ENCODE results near the gene DSCAM. TPM values are rescaled to one million over a fixed set of nuclear protein-coding genes. Genes with fewer than 3 reads are reported as not detected.

DSCAM gene
- total and polyA plus RNA-seq, 2 experiments from 2014 or later, result 0.07 TPM; not detected in 1

DNA sequence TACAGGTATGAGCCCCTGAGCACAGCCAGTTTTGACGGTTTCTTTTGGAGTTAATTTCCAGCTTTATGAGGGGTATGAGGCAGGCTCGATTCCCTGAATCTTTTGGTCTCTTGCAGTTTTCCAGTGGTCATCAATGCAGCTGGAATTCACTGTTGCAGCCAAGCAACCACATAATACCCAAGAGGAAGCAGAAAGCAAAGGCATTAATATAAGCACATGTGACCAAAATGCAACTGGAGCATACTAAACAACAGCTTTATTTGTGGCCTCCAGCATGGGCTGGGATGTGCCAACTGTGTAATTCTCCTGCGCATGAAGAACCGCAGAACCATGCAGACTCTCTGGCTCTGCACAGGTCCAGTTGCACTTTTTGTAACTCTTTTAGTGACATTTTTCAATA, 33.0 kb downstream of the DSCAM start:
- ATAC-seq, result no peak
- TF ChIP-seq ZNF331 (CRISPR knock-in tag; IDR thresholded peaks at IDR 0.05; ENCODE audit: low read depth) (no peak), JUNB (IDR thresholded peaks at IDR 0.05; ENCODE audit: unreplicated experiment) (no peak), CREB1 (CRISPR knock-in tag; IDR thresholded peaks at IDR 0.05; ENCODE audit: low read depth) (no peak), ZNF114 (CRISPR knock-in tag; IDR thresholded peaks at IDR 0.05) (no peak), POLR2AphosphoS5 (IDR thresholded peaks at IDR 0.05; ENCODE audit: low read depth) (no peak), EZH2phosphoT487 (IDR thresholded peaks at IDR 0.05; ENCODE audit: unreplicated experiment) (no peak), ETS1 (IDR thresholded peaks at IDR 0.05) (no peak), NANOG (IDR thresholded peaks at IDR 0.05; ENCODE audit: borderline replicate concordance) (no peak), EZH2 (IDR thresholded peaks at IDR 0.05; ENCODE audit: low read depth, unreplicated experiment) (no peak), STAT1 (IDR thresholded peaks at IDR 0.05; ENCODE audit: unreplicated experiment) (no peak), CTCF (conservative IDR thresholded peaks at IDR 0.05; ENCODE audit: low read depth in 2 of 2) (no peak)
- TF ChIP-seq, protein P1, sequence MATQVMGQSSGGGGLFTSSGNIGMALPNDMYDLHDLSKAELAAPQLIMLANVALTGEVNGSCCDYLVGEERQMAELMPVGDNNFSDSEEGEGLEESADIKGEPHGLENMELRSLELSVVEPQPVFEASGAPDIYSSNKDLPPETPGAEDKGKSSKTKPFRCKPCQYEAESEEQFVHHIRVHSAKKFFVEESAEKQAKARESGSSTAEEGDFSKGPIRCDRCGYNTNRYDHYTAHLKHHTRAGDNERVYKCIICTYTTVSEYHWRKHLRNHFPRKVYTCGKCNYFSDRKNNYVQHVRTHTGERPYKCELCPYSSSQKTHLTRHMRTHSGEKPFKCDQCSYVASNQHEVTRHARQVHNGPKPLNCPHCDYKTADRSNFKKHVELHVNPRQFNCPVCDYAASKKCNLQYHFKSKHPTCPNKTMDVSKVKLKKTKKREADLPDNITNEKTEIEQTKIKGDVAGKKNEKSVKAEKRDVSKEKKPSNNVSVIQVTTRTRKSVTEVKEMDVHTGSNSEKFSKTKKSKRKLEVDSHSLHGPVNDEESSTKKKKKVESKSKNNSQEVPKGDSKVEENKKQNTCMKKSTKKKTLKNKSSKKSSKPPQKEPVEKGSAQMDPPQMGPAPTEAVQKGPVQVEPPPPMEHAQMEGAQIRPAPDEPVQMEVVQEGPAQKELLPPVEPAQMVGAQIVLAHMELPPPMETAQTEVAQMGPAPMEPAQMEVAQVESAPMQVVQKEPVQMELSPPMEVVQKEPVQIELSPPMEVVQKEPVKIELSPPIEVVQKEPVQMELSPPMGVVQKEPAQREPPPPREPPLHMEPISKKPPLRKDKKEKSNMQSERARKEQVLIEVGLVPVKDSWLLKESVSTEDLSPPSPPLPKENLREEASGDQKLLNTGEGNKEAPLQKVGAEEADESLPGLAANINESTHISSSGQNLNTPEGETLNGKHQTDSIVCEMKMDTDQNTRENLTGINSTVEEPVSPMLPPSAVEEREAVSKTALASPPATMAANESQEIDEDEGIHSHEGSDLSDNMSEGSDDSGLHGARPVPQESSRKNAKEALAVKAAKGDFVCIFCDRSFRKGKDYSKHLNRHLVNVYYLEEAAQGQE (IDR thresholded peaks at IDR 0.05; ENCODE audit: unreplicated experiment), result no peak
- TF ChIP-seq, protein P2, sequence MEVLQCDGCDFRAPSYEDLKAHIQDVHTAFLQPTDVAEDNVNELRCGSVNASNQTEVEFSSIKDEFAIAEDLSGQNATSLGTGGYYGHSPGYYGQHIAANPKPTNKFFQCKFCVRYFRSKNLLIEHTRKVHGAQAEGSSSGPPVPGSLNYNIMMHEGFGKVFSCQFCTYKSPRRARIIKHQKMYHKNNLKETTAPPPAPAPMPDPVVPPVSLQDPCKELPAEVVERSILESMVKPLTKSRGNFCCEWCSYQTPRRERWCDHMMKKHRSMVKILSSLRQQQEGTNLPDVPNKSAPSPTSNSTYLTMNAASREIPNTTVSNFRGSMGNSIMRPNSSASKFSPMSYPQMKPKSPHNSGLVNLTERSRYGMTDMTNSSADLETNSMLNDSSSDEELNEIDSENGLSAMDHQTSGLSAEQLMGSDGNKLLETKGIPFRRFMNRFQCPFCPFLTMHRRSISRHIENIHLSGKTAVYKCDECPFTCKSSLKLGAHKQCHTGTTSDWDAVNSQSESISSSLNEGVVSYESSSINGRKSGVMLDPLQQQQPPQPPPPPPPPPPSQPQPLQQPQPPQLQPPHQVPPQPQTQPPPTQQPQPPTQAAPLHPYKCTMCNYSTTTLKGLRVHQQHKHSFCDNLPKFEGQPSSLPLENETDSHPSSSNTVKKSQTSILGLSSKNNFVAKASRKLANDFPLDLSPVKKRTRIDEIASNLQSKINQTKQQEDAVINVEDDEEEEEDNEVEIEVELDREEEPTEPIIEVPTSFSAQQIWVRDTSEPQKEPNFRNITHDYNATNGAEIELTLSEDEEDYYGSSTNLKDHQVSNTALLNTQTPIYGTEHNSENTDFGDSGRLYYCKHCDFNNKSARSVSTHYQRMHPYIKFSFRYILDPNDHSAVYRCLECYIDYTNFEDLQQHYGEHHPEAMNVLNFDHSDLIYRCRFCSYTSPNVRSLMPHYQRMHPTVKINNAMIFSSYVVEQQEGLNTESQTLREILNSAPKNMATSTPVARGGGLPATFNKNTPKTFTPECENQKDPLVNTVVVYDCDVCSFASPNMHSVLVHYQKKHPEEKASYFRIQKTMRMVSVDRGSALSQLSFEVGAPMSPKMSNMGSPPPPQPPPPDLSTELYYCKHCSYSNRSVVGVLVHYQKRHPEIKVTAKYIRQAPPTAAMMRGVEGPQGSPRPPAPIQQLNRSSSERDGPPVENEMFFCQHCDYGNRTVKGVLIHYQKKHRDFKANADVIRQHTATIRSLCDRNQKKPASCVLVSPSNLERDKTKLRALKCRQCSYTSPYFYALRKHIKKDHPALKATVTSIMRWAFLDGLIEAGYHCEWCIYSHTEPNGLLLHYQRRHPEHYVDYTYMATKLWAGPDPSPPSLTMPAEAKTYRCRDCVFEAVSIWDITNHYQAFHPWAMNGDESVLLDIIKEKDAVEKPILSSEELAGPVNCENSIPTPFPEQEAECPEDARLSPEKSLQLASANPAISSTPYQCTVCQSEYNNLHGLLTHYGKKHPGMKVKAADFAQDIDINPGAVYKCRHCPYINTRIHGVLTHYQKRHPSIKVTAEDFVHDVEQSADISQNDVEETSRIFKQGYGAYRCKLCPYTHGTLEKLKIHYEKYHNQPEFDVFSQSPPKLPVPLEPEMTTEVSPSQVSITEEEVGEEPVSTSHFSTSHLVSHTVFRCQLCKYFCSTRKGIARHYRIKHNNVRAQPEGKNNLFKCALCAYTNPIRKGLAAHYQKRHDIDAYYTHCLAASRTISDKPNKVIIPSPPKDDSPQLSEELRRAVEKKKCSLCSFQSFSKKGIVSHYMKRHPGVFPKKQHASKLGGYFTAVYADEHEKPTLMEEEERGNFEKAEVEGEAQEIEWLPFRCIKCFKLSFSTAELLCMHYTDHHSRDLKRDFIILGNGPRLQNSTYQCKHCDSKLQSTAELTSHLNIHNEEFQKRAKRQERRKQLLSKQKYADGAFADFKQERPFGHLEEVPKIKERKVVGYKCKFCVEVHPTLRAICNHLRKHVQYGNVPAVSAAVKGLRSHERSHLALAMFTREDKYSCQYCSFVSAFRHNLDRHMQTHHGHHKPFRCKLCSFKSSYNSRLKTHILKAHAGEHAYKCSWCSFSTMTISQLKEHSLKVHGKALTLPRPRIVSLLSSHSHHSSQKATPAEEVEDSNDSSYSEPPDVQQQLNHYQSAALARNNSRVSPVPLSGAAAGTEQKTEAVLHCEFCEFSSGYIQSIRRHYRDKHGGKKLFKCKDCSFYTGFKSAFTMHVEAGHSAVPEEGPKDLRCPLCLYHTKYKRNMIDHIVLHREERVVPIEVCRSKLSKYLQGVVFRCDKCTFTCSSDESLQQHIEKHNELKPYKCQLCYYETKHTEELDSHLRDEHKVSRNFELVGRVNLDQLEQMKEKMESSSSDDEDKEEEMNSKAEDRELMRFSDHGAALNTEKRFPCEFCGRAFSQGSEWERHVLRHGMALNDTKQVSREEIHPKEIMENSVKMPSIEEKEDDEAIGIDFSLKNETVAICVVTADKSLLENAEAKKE (CRISPR knock-in tag; IDR thresholded peaks at IDR 0.05), result no peak

More for the DNA sequence above, 33.0 kb downstream of the DSCAM start:
- H3K27me3 Mint-ChIP-seq (ENCODE audit: insufficient read depth, low read depth, poor library complexity), result no peaks in the 10 kb centered on the region
- no peak overlapping the region for H3K4me3 Mint-ChIP-seq
- no peak for DNase-seq (ENCODE audit: low spot score)
- Histone ChIP-seq H3K36me3 (ENCODE audit: insufficient read depth) (no peaks in the 10 kb centered on the region), H3K9me2 (ENCODE audit: insufficient read depth) (no peaks in the 10 kb centered on the region), H3K4me3 (no peak overlapping the region), H3K27me3 (ENCODE audit: insufficient read depth) (no peaks in the 10 kb centered on the region), H3K4me2 (no peak overlapping the region), H4K20me1 (replicated peaks; ENCODE audit: insufficient read depth) (no peaks in the 10 kb centered on the region), H3F3A (replicated peaks; ENCODE audit: low read depth) (no peaks in the 10 kb centered on the region), H2AFZ (no peak overlapping the region), H3K27ac (ENCODE audit: low read depth) (no peak overlapping the region), H3K4me1 (ENCODE audit: insufficient read depth) (no peaks in the 10 kb centered on the region), H3K79me2 (replicated peaks; ENCODE audit: insufficient read depth) (no peaks in the 10 kb centered on the region)
- H3K9me3 Mint-ChIP-seq, result peaks cover 84% of the 10 kb centered on the region
- peaks cover 2% of the 10 kb centered on the region; the same call in 1 of the 3 replicates for H3K4me1 Mint-ChIP-seq
- peaks cover 19% of the 10 kb centered on the region for H3K36me3 Mint-ChIP-seq (ENCODE audit: low read depth)
- H3K27ac Mint-ChIP-seq, result no peak overlapping the region

All from GM23338 (cell line).